GM12873 (cell line): ENCODE data around the gene ACVR1B.
A peak's percentile ranks its signal among the peaks of the same experiment; 100 is the strongest.

Experiments
- TF ChIP-seq, protein P1 (sequence below): IDR thresholded peaks from 2 replicates; pipeline ENCODE4 v1.5.1; 2012; ENCODE audit warnings: low read depth, mild to moderate bottlenecking, moderate library complexity, low read length, control low read depth; ENCODE audit not compliant: insufficient read depth; ENCODE audit errors: missing control alignments

Gene ACVR1B

DNA sequence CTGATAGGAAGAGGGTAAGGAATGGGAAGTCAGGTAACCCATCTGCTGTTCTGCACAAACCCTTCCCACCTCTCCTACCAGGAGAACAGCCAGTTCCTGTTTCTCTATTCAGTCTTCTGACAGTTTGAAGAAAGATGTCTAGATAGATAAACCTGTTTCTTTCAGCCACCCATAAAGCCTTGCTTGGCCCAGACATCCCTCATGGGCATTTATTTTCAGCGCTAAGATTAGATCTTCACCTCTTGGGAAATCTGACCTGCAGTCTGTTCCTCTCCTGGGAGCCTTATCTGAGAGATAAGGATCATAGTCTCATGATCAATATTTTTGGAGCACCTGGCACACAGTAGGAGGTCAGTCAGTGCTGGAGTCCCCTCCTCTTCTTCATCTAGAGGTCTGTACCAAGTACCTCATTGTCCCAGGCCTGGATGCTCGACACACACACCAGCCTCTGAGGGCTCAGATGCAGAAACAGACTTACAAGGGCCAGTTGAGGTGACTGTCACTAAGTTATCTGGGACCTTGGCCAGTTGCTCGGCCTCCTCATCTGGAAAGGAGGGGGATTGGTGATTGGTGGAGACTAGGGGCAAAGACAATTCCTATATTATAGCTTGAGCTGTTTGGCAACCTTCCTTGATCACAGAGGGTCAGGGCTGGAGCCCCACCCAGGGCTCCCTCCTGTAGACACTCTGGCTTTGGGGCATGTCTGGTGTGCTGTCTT is 26.0 kb upstream of the ACVR1B start:
- TF ChIP-seq, protein P1, sequence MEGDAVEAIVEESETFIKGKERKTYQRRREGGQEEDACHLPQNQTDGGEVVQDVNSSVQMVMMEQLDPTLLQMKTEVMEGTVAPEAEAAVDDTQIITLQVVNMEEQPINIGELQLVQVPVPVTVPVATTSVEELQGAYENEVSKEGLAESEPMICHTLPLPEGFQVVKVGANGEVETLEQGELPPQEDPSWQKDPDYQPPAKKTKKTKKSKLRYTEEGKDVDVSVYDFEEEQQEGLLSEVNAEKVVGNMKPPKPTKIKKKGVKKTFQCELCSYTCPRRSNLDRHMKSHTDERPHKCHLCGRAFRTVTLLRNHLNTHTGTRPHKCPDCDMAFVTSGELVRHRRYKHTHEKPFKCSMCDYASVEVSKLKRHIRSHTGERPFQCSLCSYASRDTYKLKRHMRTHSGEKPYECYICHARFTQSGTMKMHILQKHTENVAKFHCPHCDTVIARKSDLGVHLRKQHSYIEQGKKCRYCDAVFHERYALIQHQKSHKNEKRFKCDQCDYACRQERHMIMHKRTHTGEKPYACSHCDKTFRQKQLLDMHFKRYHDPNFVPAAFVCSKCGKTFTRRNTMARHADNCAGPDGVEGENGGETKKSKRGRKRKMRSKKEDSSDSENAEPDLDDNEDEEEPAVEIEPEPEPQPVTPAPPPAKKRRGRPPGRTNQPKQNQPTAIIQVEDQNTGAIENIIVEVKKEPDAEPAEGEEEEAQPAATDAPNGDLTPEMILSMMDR, result no peak

DNA sequence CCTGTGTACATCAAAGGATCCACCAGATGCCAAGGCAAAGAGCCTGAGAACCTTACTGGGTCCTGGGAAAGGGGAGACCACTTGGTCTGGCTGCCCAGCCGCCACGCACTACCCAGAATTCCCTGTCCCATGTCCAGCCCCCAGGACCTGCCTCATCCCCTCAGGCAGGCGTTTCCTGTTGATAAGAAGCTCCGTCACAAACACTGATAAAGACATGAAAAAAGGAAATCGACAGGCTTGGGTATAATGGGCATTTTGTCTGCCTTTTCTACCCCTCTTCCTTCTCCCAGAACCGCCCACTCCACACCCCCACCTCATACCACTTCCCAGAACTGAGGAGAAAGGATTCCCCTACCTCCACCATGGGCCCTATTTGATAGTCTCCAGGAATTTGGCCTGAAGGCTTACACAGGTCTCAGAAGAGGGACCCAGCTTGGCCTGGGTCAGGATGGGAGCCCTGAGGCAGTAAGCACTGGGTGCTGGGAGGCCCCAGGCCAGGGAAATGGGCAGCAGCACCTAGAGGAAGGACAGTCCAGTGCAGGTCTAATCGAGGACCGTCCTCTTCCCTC is 25.4 kb upstream of the ACVR1B start:
- TF ChIP-seq, protein P1, result no peak

DNA sequence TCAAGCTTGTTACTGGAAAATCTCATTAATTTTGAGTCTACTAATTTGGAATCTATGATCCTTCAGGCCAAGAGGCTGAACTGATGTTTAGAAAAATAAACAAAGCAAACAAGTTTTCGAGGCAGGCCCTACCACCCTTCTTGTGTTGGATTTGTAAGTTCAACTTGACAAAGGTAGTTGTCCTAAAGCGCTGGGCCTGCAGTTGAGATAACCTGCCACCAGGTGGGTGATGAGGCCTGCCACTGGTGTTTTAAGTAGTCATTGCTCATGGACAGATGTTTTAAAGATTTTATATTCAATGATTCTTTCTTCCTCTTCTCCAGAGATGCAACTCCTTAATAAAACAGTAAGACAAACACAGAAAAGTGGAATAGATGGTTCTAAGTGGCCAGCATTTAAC is 24.8 kb upstream of the ACVR1B start:
- TF ChIP-seq, protein P1, result peak; percentile 70

DNA sequence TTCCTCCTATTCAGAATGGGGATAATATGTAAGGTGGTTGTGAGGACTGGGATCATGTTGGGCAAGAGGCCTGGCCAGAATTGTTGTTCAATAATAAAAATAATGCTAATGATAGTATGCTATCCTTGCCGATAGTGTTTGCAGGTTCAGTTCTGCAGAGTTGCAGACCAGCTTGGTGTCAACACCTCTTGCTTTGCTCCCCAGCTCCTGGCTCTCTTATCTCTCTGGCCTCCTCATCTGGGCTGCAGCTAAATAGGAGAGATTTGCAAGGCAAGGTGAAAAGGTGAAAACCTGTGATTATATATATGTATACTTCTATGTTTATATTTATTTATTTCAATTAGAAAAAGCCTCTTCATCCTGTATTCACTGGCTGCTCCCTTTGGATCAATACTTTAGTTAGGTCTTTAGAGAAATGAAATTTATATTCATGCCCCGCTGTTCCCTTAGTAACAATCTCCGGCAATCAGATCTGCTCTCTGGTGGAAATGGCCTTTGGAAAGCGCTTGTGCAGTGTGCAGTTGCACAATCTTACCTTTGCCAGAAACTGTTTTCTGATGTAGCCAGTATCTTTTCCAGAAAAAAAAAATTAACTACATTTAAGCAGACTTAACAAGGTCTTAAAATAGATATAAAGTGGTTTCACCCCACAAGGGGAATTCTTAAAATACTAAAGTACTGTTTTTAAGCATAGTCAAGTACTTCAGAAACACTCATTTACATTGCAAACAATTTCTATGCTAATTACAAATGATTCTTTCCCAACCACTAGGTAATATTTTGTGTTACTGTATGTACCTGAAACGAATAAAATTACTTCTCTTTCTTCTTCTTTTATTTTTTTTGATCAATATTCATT is 19.1 kb upstream of the ACVR1B start:
- TF ChIP-seq, protein P1, result no peak

DNA sequence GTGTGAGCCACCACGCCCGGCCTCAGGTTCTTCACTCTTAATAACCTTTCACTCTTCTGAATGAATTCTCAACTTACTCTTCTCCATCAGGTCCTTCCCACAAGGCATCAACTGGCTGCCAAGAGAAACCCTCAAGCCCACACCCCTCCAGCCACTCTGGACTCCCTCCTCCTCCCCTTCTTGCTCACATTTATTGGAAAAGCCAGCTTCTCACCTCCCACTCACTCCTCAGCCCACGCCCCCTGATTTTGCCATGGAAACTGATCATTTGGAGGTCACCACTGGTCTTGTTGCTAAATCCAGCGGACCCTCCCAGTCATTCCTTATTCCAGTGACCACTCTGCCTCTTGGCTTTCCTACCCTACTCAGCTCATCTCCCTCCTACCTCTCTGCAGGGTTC is 17.4 kb upstream of the ACVR1B start:
- TF ChIP-seq, protein P1, result no peak

DNA sequence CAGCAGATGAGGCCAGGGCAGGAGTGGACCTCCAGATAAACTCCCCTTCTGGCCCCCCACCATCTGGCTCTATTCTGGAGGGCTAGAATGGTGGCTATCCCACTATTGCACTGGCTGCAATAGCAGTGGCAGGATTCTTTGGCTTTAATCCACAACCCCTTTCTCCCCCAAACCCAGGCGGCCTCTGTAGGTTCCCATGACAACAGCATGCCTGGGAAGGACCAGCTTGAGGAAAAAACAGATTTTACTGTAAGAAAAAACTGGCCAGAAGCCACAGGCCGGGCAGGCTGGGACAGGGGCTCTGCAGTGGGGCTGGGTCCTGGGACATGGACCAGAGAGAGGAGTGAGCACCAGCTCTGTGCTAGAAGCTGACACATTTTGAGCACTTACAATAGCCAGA is 13.6 kb upstream of the ACVR1B start:
- TF ChIP-seq, protein P1, result no peak

DNA sequence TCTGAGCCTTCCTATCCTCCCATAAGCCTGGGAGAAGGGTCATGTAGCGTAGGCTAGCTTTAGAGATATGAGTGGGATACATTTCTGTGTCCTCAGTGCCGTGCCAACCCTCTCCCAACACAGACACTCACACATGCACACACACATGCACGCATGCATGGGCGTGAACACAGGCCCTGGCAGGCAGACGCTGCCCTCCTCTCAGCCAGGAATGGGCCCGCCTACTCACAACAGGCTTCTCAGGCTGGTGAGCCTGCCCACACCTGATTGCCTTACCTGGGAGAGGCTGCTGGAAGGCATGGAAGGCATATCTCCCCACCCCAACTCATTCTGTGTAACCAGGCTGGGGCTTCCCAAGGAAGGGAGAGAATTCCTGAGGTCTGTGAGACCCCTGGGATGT is 12.8 kb upstream of the ACVR1B start:
- TF ChIP-seq, protein P1, result no peak
